Thyroid gland (tissue), 4 donors: ENCODE measurements around the gene NECTIN2. TPM values are rescaled to one million over a fixed set of nuclear protein-coding genes. Genes with fewer than 3 reads are reported as not detected.
"Not testable (repeated sequence)": the region's sequence is repeated elsewhere in the genome, so short reads cannot be mapped to it uniquely, and the experiment has no call there.

Experiments
- DNase-seq, 2 donors: peaks; one replicate each; pipeline ENCODE4 v3.0.0-alpha.2; 2019
- H3K27ac ChIP-seq, 3 donors: fragments of 200-600 bp; sonication (generic); 1 replicate in 2 of 3; 2 replicates in 1 of 3; pipeline ENCODE4 v1.5.1; 2016 to 2019; ENCODE audit warnings: mild to moderate bottlenecking in 1 of 3, moderate library complexity in 1 of 3
- H3K27me3 ChIP-seq: fragments of 200-600 bp; sonication (generic); one replicate; pipeline ENCODE4 v1.5.1; 2019
- H3K36me3 ChIP-seq, 2 donors: fragments of 200-600 bp; sonication (generic); one replicate each; pipeline ENCODE4 v1.5.1; 2016 to 2019
- H3K4me1 ChIP-seq, 2 donors: fragments of 200-600 bp; sonication (generic); one replicate each; pipeline ENCODE4 v1.5.1; 2017 to 2019
- H3K4me3 ChIP-seq, 3 donors: fragments of 200-600 bp; sonication (generic); replicated peaks in 1 of 3; 1 replicate in 2 of 3; 2 replicates in 1 of 3; pipeline ENCODE4 v1.5.1; 2016; ENCODE audit warnings: mild to moderate bottlenecking in 1 of 3
- H3K9me3 ChIP-seq: fragments of 200-600 bp; sonication (generic); one replicate; pipeline ENCODE4 v1.5.1; 2017
- POLR2A ChIP-seq, 2 donors: fragments of 450-650 bp; IDR thresholded peaks; one replicate each; pipeline ENCODE4 v1.6.1; 2017; ENCODE audit warnings: antibody characterized with exemption in 2 of 2, mild to moderate bottlenecking in 2 of 2, moderate library complexity in 1 of 2
- WGBS, 2 donors: methylation state at CpG; one replicate each; pipeline ENCODE4 v1.1.5; 2017; 5-methylcytosine and 5-hydroxymethylcytosine counted together
- intact Hi-C: fragments of 100-400 bp; cut with DNase I; formaldehyde crosslinking; loops from one replicate; pipeline ENCODE4 v1.15.1; 2023
- total RNA-seq, 4 donors: library from RNA; depleted of rRNA; stranded (reverse); fragments of >200 nt; gene quantifications; one replicate each; pipeline ENCODE4 v1.2.3, GENCODE V29; 2016
- TF ChIP-seq, protein P1 (sequence below), 6 experiments: fragments of 200-600 bp in 3 of 6; fragments of 450-650 bp in 3 of 6; sonication (generic) in 3 of 6; IDR thresholded peaks; one replicate each; pipeline ENCODE4 v1.5.1; 2016 to 2019; ENCODE audit warnings: antibody characterized with exemption in 6 of 6, mild to moderate bottlenecking in 2 of 6, inconsistent platforms in 1 of 6, moderate library complexity in 1 of 6

Gene NECTIN2
- total RNA-seq, 4 donors from 2014 or later = 88.6 to 164 (median 117) TPM

DNA sequence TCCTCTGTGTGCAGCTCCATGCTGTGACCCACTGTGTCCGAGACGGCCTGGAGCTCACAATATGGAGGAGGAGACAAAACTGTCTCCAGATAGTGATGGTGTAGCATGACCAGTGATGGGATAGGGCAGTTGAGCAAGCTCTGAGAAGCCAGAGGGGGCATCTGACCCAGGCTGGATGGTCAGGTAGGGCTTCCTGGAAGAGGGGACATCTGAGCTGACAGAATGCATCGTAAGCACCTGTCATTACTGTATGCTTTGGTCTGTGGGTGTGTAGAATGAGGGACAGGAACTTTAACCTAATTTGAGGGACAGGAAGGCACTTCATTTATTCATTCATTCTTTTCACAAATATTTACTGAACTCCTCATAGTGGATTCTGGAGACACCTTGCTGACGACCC lies 38.5 kb downstream of the NECTIN2 start:
- H3K36me3 ChIP-seq = peaks cover 9 to 21% of the 10 kb centered on the region in 2 donors
- no peak overlapping the region for H3K4me3 ChIP-seq
- no peak overlapping the region for H3K27ac ChIP-seq
- no peak for DNase-seq
- 80 to 95% methylated on average over 4 of the region's 4 CpGs for WGBS, 2 donors
- intact Hi-C loops = no loop called here
- H3K4me1 ChIP-seq = peaks cover 0 to 2% of the 10 kb centered on the region in 2 donors
- TF ChIP-seq POLR2A (IDR thresholded peaks at IDR 0.05) = no peak
- no peaks in the 10 kb centered on the region for H3K9me3 ChIP-seq
- H3K27me3 ChIP-seq = no peaks in the 10 kb centered on the region

DNA sequence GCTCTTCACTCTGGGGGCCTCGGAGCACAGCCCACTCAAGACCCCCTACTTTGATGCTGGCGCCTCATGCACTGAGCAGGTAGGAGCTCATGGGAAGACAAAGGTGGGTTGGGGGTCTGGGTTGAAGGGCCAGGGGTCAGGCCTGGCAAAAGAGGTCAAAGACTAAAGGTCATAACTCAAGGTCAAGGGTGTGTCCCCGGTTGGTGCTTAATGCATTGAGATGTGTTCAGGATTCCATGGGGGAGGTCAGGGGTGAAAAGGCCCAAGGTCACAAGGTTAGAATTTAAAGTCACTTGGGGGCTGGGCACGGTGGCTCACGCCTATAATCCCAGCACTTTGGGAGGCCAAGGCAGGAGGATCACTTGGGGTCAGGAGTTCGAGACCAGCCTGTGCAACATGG lies 40.0 kb downstream of the NECTIN2 start:
- Histone ChIP-seq H3K27me3 (no peaks in the 10 kb centered on the region), H3K27ac (no peak overlapping the region), H3K9me3 (no peaks in the 10 kb centered on the region), H3K4me1 (peaks cover 5 to 6% of the 10 kb centered on the region in 2 donors), H3K4me3 (no peak overlapping the region), H3K36me3 (peaks cover 9 to 21% of the 10 kb centered on the region in 2 donors)
- WGBS, 2 donors = 94 to 96% methylated on average over 5 to 6 of the region's 6 CpGs
- DNase-seq = no peak
- intact Hi-C loops = loop anchor here (5.0 kb wide), 1 partner anchor 39 kb away; the partner anchor contains the start of gene NECTIN2
- TF ChIP-seq POLR2A (IDR thresholded peaks at IDR 0.05) = no peak
- TF ChIP-seq, protein P1, sequence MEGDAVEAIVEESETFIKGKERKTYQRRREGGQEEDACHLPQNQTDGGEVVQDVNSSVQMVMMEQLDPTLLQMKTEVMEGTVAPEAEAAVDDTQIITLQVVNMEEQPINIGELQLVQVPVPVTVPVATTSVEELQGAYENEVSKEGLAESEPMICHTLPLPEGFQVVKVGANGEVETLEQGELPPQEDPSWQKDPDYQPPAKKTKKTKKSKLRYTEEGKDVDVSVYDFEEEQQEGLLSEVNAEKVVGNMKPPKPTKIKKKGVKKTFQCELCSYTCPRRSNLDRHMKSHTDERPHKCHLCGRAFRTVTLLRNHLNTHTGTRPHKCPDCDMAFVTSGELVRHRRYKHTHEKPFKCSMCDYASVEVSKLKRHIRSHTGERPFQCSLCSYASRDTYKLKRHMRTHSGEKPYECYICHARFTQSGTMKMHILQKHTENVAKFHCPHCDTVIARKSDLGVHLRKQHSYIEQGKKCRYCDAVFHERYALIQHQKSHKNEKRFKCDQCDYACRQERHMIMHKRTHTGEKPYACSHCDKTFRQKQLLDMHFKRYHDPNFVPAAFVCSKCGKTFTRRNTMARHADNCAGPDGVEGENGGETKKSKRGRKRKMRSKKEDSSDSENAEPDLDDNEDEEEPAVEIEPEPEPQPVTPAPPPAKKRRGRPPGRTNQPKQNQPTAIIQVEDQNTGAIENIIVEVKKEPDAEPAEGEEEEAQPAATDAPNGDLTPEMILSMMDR (IDR thresholded peaks at IDR 0.05) = no peak

DNA sequence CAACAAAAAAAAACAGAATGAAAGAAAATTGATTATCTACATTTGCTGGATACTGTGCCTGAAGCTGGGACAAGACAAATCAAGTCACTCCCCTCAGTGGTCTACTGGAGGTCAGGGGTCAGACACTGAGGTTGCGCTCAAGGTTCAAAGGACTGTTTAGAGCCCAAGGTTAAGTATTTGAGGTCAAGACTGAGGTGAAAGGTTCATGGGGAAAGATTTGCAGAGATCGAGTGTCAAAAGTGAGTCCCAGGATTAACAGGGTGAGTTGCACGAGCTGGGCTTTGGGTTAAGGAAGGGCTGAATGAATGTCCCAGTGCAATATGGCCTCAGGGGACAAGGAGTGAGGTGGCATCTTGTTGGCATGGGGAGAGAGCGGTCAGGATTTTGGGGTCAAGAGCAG lies 41.6 kb downstream of the NECTIN2 start:
- DNase-seq = no peak
- no peaks in the 10 kb centered on the region for H3K9me3 ChIP-seq
- intact Hi-C loops = loop anchor here (5.0 kb wide), 1 partner anchor 40 kb away; the partner anchor contains the start of gene NECTIN2
- no peak overlapping the region for H3K4me3 ChIP-seq
- TF ChIP-seq POLR2A (IDR thresholded peaks at IDR 0.05) = no peak
- TF ChIP-seq, protein P1 (IDR thresholded peaks at IDR 0.05) = no peak
- 90 to 93% methylated on average over 4 of the region's 4 CpGs for WGBS, 2 donors
- peaks cover 9 to 21% of the 10 kb centered on the region in 2 donors for H3K36me3 ChIP-seq
- H3K27me3 ChIP-seq = no peaks in the 10 kb centered on the region
- H3K4me1 ChIP-seq = peaks cover 13 to 18% of the 10 kb centered on the region in 2 donors
- no peak overlapping the region for H3K27ac ChIP-seq

DNA sequence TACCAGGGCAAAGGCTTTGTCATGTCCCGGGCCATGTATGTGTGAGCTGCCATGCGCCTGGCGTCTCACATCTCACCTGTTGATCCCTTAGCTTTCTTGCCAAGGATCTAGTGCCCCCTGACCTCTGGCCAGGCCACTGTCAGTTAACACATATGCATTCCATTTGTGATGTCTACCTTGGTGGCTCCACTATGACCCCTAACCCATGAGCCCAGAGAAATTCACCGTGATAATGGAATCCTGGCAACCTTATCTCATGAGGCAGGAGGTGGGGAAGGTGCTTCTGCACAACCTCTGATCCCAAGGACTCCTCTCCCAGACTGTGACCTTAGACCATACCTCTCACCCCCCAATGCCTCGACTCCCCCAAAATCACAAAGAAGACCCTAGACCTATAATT lies 42.2 kb downstream of the NECTIN2 start:
- not testable (repeated sequence) for H3K9me3 ChIP-seq, H3K27ac ChIP-seq, H3K27me3 ChIP-seq, H3K4me3 ChIP-seq, DNase-seq
- peaks cover 13 to 18% of the 10 kb centered on the region in 2 donors for H3K4me1 ChIP-seq
- intact Hi-C loops = loop anchor here (5.0 kb wide), 1 partner anchor 41 kb away; the partner anchor contains the start of gene NECTIN2
- WGBS, 2 donors = 94 to 100% methylated on average over 4 of the region's 5 CpGs
- H3K36me3 ChIP-seq = peaks cover 13 to 24% of the 10 kb centered on the region in 2 donors

DNA sequence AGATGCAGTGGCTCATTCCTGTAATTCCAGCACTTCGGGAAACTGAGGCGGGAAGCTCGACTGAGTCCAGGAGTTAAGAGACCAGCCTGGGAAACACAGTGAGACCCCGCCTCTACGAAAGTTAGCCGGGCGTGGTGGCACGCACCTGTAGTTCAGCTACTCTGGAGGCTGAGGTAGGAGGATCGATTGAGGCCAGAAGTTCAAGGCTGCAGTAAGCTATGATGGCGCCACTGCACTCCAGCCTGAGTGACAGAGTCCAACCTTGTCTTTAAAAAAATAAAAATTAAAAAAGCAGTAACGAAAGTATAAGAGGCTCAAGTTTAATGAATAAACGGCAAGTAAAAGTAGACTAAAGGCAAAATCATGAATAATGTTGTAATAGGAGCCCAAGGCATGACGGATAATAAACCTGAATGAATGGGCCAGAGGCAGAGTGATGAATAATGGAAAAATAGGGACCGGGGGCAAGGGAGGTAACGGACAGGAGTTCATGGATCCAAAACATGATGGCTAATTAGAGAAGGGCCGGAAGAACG lies 43.8 kb downstream of the NECTIN2 start:
- Histone ChIP-seq H3K27ac (peak overlapping the region in 1 of 3 donors; percentile 85), H3K4me3 (peak overlapping the region in 1 of 3 donors; percentile 20), H3K27me3 (no peaks in the 10 kb centered on the region), H3K4me1 (peaks cover 13 to 18% of the 10 kb centered on the region in 2 donors), H3K36me3 (peaks cover 27 to 33% of the 10 kb centered on the region in 2 donors), H3K9me3 (no peaks in the 10 kb centered on the region)
- no peak for TF ChIP-seq POLR2A (IDR thresholded peaks at IDR 0.05)
- TF ChIP-seq, protein P1 (IDR thresholded peaks at IDR 0.05) = no peak
- intact Hi-C loops = loop anchor here (5.0 kb wide), 1 partner anchor 43 kb away; the partner anchor contains the start of gene NECTIN2
- no peak for DNase-seq
- WGBS, 2 donors = 57 to 59% methylated on average over 17 of the region's 17 CpGs

DNA sequence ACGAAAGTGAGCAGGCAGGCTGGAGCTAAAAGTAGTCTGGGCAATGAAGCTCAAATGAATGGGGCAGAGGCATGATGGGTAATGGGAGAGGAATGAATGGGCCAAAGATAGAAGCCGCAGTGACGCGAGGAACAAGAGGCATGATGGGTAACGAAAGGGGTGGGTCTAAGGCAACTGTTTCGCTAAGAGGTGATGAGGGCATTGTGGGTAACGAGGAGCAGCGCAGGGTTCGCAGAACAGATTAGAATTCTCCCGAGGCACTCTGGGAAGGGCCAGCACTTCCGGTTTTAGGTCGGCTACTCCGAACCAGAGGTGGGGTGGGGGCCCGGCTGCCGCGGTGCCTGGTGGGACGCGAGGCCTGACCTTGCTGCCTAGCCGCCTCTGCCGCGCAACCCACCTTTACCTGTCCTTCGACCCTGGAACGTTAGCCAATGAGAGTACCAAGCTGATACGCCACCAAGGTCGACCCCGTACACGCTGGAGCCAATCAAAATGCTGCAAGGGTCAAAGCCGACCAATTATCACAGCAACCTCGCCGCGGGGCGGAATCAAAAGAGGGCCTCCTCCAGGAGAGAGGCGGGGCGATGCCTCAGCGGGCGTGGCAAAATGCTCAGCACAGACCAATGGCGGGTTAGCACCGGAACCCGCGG lies 44.4 kb downstream of the NECTIN2 start:
- Histone ChIP-seq H3K4me1 (peaks cover 13 to 18% of the 10 kb centered on the region in 2 donors), H3K9me3 (no peaks in the 10 kb centered on the region), H3K36me3 (peaks cover 29 to 39% of the 10 kb centered on the region in 2 donors), H3K27me3 (no peaks in the 10 kb centered on the region), H3K27ac (peak overlapping the region; percentile 59 to 91 (median 85)), H3K4me3 (peak overlapping the region in 1 of 3 donors; percentile 20)
- intact Hi-C loops = no loop called here
- TF ChIP-seq, protein P1 (IDR thresholded peaks at IDR 0.05) = no peak
- TF ChIP-seq POLR2A (IDR thresholded peaks at IDR 0.05) = peak in 1 of 2 donors; percentile 44
- peak; percentile 100 for DNase-seq
- WGBS, 2 donors = 0% methylated on average over 22 to 38 of the region's 40 CpGs
